BLaER1 (cell line): ENCODE data around the gene EIF3F.

ENCODE experiments used
- H3K27ac ChIP-seq: shearing (Covaris generic); formaldehyde crosslinking; 2 replicates; pipeline ENCODE4 v1.8.1; 2022
- H3K27me3 ChIP-seq: shearing (Covaris generic); formaldehyde crosslinking; 2 replicates; pipeline ENCODE4 v1.8.1; 2022
- H3K36me3 ChIP-seq: shearing (Covaris generic); formaldehyde crosslinking; 2 replicates; pipeline ENCODE4 v1.8.1; 2022
- H3K4me1 ChIP-seq: shearing (Covaris generic); formaldehyde crosslinking; 2 replicates; pipeline ENCODE4 v1.8.1; 2022
- H3K4me2 ChIP-seq: shearing (Covaris generic); formaldehyde crosslinking; 2 replicates; pipeline ENCODE4 v1.8.1; 2022
- H3K4me3 ChIP-seq: shearing (Covaris generic); formaldehyde crosslinking; 2 replicates; pipeline ENCODE4 v1.8.1; 2022
- H3K9ac ChIP-seq: shearing (Covaris generic); formaldehyde crosslinking; 2 replicates; pipeline ENCODE4 v1.8.1; 2022
- H3K9me3 ChIP-seq: shearing (Covaris generic); formaldehyde crosslinking; 2 replicates; pipeline ENCODE4 v1.8.1; 2022
- H4K20me1 ChIP-seq: shearing (Covaris generic); formaldehyde crosslinking; 2 replicates; pipeline ENCODE4 v1.8.1; 2022
- Cebpa-rat ChIP-seq: shearing (Covaris generic); IDR thresholded peaks from 2 replicates; pipeline ENCODE4 v1.8.1; 2022

EIF3F gene

DNA sequence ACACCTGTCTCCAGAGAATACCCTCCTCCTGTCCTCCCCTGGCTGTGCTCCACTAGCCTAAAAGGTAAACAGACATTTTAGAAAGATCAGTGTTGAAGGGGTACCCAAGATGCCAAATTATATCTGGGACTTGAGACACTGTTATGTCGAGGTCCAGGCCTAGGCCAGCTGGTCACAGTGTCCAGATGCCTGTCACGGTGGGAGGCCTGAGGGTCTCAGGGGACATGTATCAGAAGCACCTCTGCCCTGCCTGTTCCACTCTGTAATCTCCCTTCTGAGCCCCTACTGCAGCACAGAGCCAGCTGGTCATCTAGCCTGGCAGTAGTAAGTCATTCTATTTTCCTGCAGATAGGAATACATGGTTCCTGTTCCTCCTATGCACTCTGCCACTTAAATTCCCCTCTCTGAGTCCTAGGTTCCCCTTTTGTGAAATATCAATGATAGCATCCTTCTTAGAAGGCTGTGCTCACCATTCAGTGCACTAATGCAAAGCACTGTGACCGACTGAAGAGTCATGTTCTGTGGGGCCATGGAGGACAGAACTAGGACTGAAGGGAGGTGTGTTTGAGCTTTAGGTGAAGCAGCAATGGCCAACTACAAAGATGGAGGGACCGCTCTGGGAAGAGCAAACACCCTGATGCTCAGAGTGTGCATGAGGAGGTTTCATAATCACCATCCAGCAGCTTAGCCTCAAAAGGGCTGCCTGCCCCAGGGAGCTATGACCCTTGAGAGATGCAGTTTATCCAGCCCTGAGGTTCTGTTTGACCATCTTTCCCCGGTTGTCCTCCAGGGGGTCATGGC is 49.1 kb downstream of the EIF3F start:
- Histone ChIP-seq H3K27ac (no peak overlapping the region), H3K27me3 (no peaks in the 10 kb centered on the region), H3K4me1 (peaks cover 20% of the 10 kb centered on the region), H3K9ac (no peak overlapping the region), H4K20me1 (no peaks in the 10 kb centered on the region), H3K4me3 (no peak overlapping the region), H3K36me3 (no peaks in the 10 kb centered on the region), H3K4me2 (no peak overlapping the region), H3K9me3 (no peaks in the 10 kb centered on the region)
- no peak for TF ChIP-seq Cebpa-rat

GRCh38 chr11:8036986-8037385 is 49.8 kb downstream of the EIF3F start:
- no peaks in the 10 kb centered on the region for H3K36me3 ChIP-seq
- H3K4me1 ChIP-seq: peaks cover 20% of the 10 kb centered on the region
- no peaks in the 10 kb centered on the region for H3K9me3 ChIP-seq
- H3K9ac ChIP-seq: no peak overlapping the region
- no peak overlapping the region for H3K4me3 ChIP-seq
- H3K27me3 ChIP-seq: no peaks in the 10 kb centered on the region
- H3K4me2 ChIP-seq: no peak overlapping the region
- H4K20me1 ChIP-seq: no peaks in the 10 kb centered on the region
- H3K27ac ChIP-seq: no peak overlapping the region
- no peak for TF ChIP-seq Cebpa-rat

- no peak for TF ChIP-seq Cebpa-rat
- no peaks in the 10 kb centered on the region for H3K36me3 ChIP-seq
- no peak overlapping the region for H3K9ac ChIP-seq
- no peaks in the 10 kb centered on the region for H3K27me3 ChIP-seq
- H3K4me2 ChIP-seq: peak overlapping the region; percentile 39
- H3K9me3 ChIP-seq: no peaks in the 10 kb centered on the region
- H3K4me3 ChIP-seq: no peak overlapping the region
- H4K20me1 ChIP-seq: no peaks in the 10 kb centered on the region
- no peak overlapping the region for H3K27ac ChIP-seq
- H3K4me1 ChIP-seq: peaks cover 13% of the 10 kb centered on the region
Measured at GRCh38 chr11:8038393-8038792, 51.3 kb downstream of the EIF3F start.

- H3K4me1 ChIP-seq: peaks cover 10% of the 10 kb centered on the region
- TF ChIP-seq Cebpa-rat: no peak
- no peaks in the 10 kb centered on the region for H3K9me3 ChIP-seq
- no peaks in the 10 kb centered on the region for H3K27me3 ChIP-seq
- H3K4me2 ChIP-seq: peak overlapping the region; percentile 39
- no peak overlapping the region for H3K9ac ChIP-seq
- no peak overlapping the region for H3K27ac ChIP-seq
- H4K20me1 ChIP-seq: no peaks in the 10 kb centered on the region
- no peaks in the 10 kb centered on the region for H3K36me3 ChIP-seq
- no peak overlapping the region for H3K4me3 ChIP-seq
Measured at GRCh38 chr11:8038811-8039529, 51.8 kb downstream of the EIF3F start.

DNA sequence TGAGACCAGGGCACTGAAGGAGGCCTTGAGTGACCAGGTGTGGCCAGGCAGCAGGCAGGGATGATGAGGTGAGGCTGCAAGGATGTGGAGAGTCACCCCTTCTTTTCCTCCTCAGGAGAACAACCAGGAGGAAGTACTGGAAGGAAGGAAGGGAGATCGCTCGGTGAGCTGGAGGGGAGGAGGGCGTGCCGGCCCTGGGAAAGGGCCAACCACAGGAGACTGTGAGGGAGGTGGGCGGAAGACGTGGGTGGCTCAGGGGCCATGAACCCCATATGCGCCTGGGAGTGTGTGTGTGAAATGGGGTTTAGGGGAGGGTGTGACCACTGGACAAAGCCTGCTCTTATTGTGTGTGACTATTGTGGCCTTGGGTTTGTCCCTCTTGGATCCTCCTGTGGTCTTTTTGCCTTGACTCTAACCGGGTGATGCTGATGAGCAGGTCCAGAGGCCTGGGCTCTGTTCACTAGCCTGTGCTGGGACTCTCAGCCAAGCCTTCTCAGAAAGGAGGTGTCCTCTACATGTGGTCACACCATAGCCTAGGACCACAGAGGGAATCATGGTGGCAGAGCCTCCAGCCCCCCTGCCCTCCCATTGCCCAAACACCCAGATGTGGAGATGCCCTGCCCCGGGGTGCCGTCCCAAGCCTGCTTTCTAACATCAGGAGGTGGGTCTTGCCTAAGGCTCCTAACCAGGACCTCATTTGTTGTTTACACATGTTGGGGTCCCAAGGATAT is 52.6 kb downstream of the EIF3F start:
- no peak for TF ChIP-seq Cebpa-rat
- no peaks in the 10 kb centered on the region for H3K36me3 ChIP-seq
- no peaks in the 10 kb centered on the region for H3K27me3 ChIP-seq
- H3K27ac ChIP-seq: no peak overlapping the region
- H3K4me2 ChIP-seq: 0 out of 2 replicates have a peak overlapping the region, but pooled peaks have one; percentile 39
- no peaks in the 10 kb centered on the region for H4K20me1 ChIP-seq
- no peak overlapping the region for H3K9ac ChIP-seq
- H3K4me3 ChIP-seq: no peak overlapping the region
- H3K4me1 ChIP-seq: peaks cover 10% of the 10 kb centered on the region
- H3K9me3 ChIP-seq: no peaks in the 10 kb centered on the region

DNA sequence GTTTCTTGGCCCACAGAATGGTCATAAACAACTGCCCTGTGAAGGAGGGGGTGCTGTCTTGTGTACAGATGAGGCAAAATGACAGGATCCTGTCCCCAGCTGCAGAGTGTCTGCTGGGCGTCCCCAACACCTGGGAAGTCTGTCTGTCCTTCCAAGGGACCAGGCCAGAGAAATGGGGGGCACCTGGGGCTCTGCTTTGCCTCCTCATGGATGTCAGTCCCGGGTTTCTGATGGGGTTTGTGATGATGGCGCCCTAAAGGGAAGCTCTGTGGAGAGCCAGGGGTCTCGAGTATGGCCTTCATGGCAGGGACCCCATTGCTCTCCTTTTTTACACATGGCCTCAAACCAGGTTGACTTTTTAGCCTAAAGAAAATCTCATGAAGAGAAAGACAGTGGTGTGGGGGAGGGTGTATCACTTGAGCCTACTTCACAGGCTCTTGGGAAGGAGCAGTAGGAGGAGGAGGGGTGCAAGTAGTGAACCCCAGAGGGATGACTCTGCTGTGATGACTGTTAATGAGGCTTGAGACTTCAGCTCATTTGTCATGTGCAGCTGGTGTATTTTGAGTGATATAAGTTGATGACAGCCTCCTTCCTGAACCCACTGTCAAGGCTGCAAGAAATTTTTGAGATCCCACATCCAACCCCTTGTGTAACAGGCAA is 53.3 kb downstream of the EIF3F start:
- H3K27me3 ChIP-seq: no peaks in the 10 kb centered on the region
- H3K9me3 ChIP-seq: no peaks in the 10 kb centered on the region
- TF ChIP-seq Cebpa-rat: no peak
- H3K27ac ChIP-seq: no peak overlapping the region
- H4K20me1 ChIP-seq: no peaks in the 10 kb centered on the region
- H3K4me2 ChIP-seq: no peak overlapping the region
- H3K36me3 ChIP-seq: no peaks in the 10 kb centered on the region
- peaks cover 10% of the 10 kb centered on the region for H3K4me1 ChIP-seq
- no peak overlapping the region for H3K9ac ChIP-seq
- no peak overlapping the region for H3K4me3 ChIP-seq

DNA sequence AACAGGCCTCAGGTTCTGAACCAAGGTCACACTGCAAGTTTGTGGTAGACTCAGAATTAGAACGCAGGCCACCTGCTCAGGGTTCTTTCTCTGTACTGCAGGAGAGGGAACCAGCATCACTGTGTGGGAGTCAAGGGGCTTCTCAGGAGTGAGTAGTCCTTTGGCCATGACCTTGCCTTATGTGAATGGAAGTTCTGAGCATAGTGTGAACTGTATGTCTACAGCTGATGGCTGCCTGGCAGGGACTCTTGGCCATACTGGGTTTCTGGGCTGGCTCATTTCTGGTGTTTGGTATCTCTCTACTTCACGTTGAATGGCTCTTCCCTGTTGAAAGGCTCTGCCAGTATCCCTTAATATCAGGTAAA is 53.8 kb downstream of the EIF3F start:
- Histone ChIP-seq H4K20me1 (no peaks in the 10 kb centered on the region), H3K27ac (no peak overlapping the region), H3K9me3 (no peaks in the 10 kb centered on the region), H3K4me3 (no peak overlapping the region), H3K4me1 (peaks cover 10% of the 10 kb centered on the region), H3K4me2 (no peak overlapping the region), H3K36me3 (no peaks in the 10 kb centered on the region), H3K27me3 (no peaks in the 10 kb centered on the region), H3K9ac (no peak overlapping the region)
- TF ChIP-seq Cebpa-rat: no peak

- TF ChIP-seq Cebpa-rat: no peak
Measured at GRCh38 chr11:8041576-8041975, 54.4 kb downstream of the EIF3F start.

GRCh38 chr11:8043756-8044155 is 56.6 kb downstream of the EIF3F start:
- H3K9ac ChIP-seq: no peak overlapping the region
- H3K9me3 ChIP-seq: no peaks in the 10 kb centered on the region
- peaks cover 6% of the 10 kb centered on the region for H3K4me1 ChIP-seq
- TF ChIP-seq Cebpa-rat: no peak
- H4K20me1 ChIP-seq: no peaks in the 10 kb centered on the region
- no peaks in the 10 kb centered on the region for H3K36me3 ChIP-seq
- no peaks in the 10 kb centered on the region for H3K27me3 ChIP-seq
- no peak overlapping the region for H3K27ac ChIP-seq
- no peak overlapping the region for H3K4me2 ChIP-seq
- H3K4me3 ChIP-seq: no peak overlapping the region

More at GRCh38 chr11:8041576-8041975, 54.4 kb downstream of the EIF3F start:
- Histone ChIP-seq H4K20me1 (no peaks in the 10 kb centered on the region), H3K9ac (no peak overlapping the region), H3K27me3 (no peaks in the 10 kb centered on the region), H3K4me1 (peaks cover 10% of the 10 kb centered on the region), H3K36me3 (no peaks in the 10 kb centered on the region), H3K9me3 (no peaks in the 10 kb centered on the region), H3K4me3 (no peak overlapping the region), H3K4me2 (no peak overlapping the region), H3K27ac (no peak overlapping the region)
